ENCODE results near the gene EHD3.
"Not testable (repeated sequence)": the region's sequence is repeated elsewhere in the genome, so short reads cannot be mapped to it uniquely, and the experiment has no call there.

EHD3 gene

GRCh38 chr2:31256611-31257382 is 22.8 kb downstream of the EHD3 start:
- no peak for DNase-seq

GRCh38 chr2:31258351-31258750 is 24.4 kb downstream of the EHD3 start:
- no peak for DNase-seq

GRCh38 chr2:31259075-31259474 is 25.1 kb downstream of the EHD3 start:
- DNase-seq = no peak

- DNase-seq = no peak
Measured at GRCh38 chr2:31260870-31261269, 26.9 kb downstream of the EHD3 start.

GRCh38 chr2:31263636-31264190 is 29.8 kb downstream of the EHD3 start:
- DNase-seq = no peak

GRCh38 chr2:31265234-31265633 is 31.3 kb downstream of the EHD3 start:
- DNase-seq = no peak

GRCh38 chr2:31266804-31267203 is 32.9 kb downstream of the EHD3 start:
- no peak for DNase-seq

- no peak for DNase-seq
Measured at GRCh38 chr2:31267437-31268120, 33.6 kb downstream of the EHD3 start.

GRCh38 chr2:31268344-31268743 is 34.4 kb downstream of the EHD3 start:
- no peak for DNase-seq

GRCh38 chr2:31269087-31269486 is 35.1 kb downstream of the EHD3 start:
- peak; percentile 76 for DNase-seq

- DNase-seq = peak; percentile 63
Measured at GRCh38 chr2:31270131-31270530, 36.2 kb downstream of the EHD3 start.

- DNase-seq = peak; percentile 55
Measured at GRCh38 chr2:31270822-31271231, 36.9 kb downstream of the EHD3 start.

- peak; percentile 54 for DNase-seq
Measured at GRCh38 chr2:31271851-31272267, 37.9 kb downstream of the EHD3 start.

- no peak for DNase-seq
Measured at GRCh38 chr2:31274401-31275075, 40.6 kb downstream of the EHD3 start.

- DNase-seq = no peak
Measured at GRCh38 chr2:31275976-31276375, 42.0 kb downstream of the EHD3 start.

GRCh38 chr2:31277621-31278020 is 43.7 kb downstream of the EHD3 start:
- no peak for DNase-seq

GRCh38 chr2:31282634-31283033 is 48.7 kb downstream of the EHD3 start:
- DNase-seq = no peak

GRCh38 chr2:31283193-31283919 is 49.4 kb downstream of the EHD3 start:
- not testable (repeated sequence) for DNase-seq

- no peak for DNase-seq
Measured at GRCh38 chr2:31284107-31284506, 50.2 kb downstream of the EHD3 start.

GRCh38 chr2:31286230-31286629 is 52.3 kb downstream of the EHD3 start:
- no peak for DNase-seq

GRCh38 chr2:31286961-31287550 is 53.1 kb downstream of the EHD3 start:
- DNase-seq = peak; percentile 87

GRCh38 chr2:31287654-31288053 is 53.7 kb downstream of the EHD3 start:
- DNase-seq = peak; percentile 84

Measured in fibroblast of skin of back (primary cell).